Measurements from ENCODE around the gene CD48. TPM values are rescaled to one million over a fixed set of nuclear protein-coding genes. Genes with fewer than 3 reads are reported as not detected.

CD48 gene
- total and polyA plus RNA-seq, 2 experiments from 2014 or later, result 0.30 TPM; not detected in 1

DNA sequence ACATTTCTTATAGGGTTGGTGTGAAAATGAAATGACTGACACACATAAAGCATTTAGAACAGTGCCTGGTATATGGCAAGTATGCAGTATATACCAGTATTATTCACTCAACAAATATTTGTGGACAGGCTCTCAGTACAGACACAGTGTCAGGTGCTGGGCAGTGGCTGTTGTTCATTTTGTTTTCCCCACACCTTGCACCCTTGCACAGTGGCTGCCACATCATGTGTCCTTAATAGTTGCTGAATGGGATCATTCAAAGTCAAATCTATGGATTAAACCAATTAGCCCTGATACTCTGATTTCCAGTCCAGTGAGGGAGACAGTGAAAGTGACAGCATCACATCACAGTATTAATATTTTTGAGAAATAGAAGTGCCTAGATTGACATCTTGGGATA is 67.2 kb downstream of the CD48 start:
- H3K27me3 ChIP-seq, result no peaks in the 10 kb centered on the region
- H3K4me1 ChIP-seq (ENCODE audit: insufficient read depth), result peaks cover 31% of the 10 kb centered on the region
- TF ChIP-seq, protein P1, sequence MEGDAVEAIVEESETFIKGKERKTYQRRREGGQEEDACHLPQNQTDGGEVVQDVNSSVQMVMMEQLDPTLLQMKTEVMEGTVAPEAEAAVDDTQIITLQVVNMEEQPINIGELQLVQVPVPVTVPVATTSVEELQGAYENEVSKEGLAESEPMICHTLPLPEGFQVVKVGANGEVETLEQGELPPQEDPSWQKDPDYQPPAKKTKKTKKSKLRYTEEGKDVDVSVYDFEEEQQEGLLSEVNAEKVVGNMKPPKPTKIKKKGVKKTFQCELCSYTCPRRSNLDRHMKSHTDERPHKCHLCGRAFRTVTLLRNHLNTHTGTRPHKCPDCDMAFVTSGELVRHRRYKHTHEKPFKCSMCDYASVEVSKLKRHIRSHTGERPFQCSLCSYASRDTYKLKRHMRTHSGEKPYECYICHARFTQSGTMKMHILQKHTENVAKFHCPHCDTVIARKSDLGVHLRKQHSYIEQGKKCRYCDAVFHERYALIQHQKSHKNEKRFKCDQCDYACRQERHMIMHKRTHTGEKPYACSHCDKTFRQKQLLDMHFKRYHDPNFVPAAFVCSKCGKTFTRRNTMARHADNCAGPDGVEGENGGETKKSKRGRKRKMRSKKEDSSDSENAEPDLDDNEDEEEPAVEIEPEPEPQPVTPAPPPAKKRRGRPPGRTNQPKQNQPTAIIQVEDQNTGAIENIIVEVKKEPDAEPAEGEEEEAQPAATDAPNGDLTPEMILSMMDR (IDR thresholded peaks at IDR 0.05; ENCODE audit: poor library complexity), result no peak
- H2AFZ ChIP-seq, result no peak overlapping the region
- H3K9me3 ChIP-seq (ENCODE audit: low read depth), result no peaks in the 10 kb centered on the region
- H4K20me1 ChIP-seq (ENCODE audit: insufficient read depth, poor library complexity, severe bottlenecking), result no peaks in the 10 kb centered on the region
- no peaks in the 10 kb centered on the region for H3K9me2 ChIP-seq (replicated peaks; ENCODE audit: insufficient read depth)
- H3K36me3 ChIP-seq (replicated peaks; ENCODE audit: insufficient read depth, low read depth), result no peaks in the 10 kb centered on the region
- H3K4me2 ChIP-seq, result no peak overlapping the region
- no peaks in the 10 kb centered on the region for H3K79me2 ChIP-seq
- H3K4me3 ChIP-seq, result no peak overlapping the region
- no peak for DNase-seq (ENCODE audit: low spot score)
- H3K27ac ChIP-seq, result no peak overlapping the region

DNA sequence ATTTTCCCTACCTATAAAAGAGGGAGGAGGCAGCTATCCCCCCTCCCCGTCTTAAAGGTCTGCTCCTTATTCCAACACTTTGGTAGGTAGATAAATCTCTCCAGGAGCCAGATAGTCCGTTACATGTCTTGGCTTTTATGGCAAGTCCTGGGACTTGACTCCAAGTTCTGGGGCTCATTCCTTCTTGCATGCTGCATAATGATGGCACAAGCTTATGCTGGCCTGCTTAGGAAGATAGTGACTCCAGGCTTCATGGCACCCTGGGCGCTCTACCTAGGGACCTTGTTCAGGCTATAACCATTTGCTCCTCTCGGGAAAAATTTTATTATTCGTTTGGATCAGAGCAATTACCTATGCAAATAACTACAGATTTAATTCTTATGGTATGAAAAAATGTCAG is 68.5 kb downstream of the CD48 start:
- H3K27me3 ChIP-seq, result no peaks in the 10 kb centered on the region
- H3K9me2 ChIP-seq (replicated peaks; ENCODE audit: insufficient read depth), result no peaks in the 10 kb centered on the region
- H3K36me3 ChIP-seq (replicated peaks; ENCODE audit: insufficient read depth, low read depth), result no peaks in the 10 kb centered on the region
- H3K4me2 ChIP-seq, result no peak overlapping the region
- H3K4me1 ChIP-seq (ENCODE audit: insufficient read depth), result peaks cover 33% of the 10 kb centered on the region
- 82% methylated on average over 5 of the region's 5 CpGs for WGBS (ENCODE audit: low lambda C conversion rate, missing lambda C conversion rate)
- TF ChIP-seq EZH2 (IDR thresholded peaks at IDR 0.05; ENCODE audit: borderline replicate concordance) (no peak), EZH2phosphoT487 (IDR thresholded peaks at IDR 0.05; ENCODE audit: low read depth, severe bottlenecking, unreplicated experiment) (no peak)
- TF ChIP-seq, protein P1 (IDR thresholded peaks at IDR 0.05; ENCODE audit: poor library complexity), result no peak
- no peak overlapping the region for H2AFZ ChIP-seq
- no peaks in the 10 kb centered on the region for H3K79me2 ChIP-seq
- H4K20me1 ChIP-seq (ENCODE audit: insufficient read depth, poor library complexity, severe bottlenecking), result no peaks in the 10 kb centered on the region
- no peak for DNase-seq (ENCODE audit: low spot score)
- H3K9me3 ChIP-seq (ENCODE audit: low read depth), result no peaks in the 10 kb centered on the region
- no peak overlapping the region for H3K4me3 ChIP-seq
- H3K27ac ChIP-seq, result no peak overlapping the region

- Histone ChIP-seq H3K4me2 (no peak overlapping the region), H3K9me3 (ENCODE audit: low read depth) (no peaks in the 10 kb centered on the region), H3K79me2 (no peaks in the 10 kb centered on the region), H3K36me3 (replicated peaks; ENCODE audit: insufficient read depth, low read depth) (no peaks in the 10 kb centered on the region), H4K20me1 (ENCODE audit: insufficient read depth, poor library complexity, severe bottlenecking) (no peaks in the 10 kb centered on the region), H3K27ac (no peak overlapping the region), H3K4me1 (ENCODE audit: insufficient read depth) (peaks cover 35% of the 10 kb centered on the region), H2AFZ (no peak overlapping the region), H3K4me3 (no peak overlapping the region), H3K27me3 (no peaks in the 10 kb centered on the region), H3K9me2 (replicated peaks; ENCODE audit: insufficient read depth) (no peaks in the 10 kb centered on the region)
- 95% methylated on average over 2 of the region's 2 CpGs for WGBS (ENCODE audit: low lambda C conversion rate, missing lambda C conversion rate)
- TF ChIP-seq, protein P1 (IDR thresholded peaks at IDR 0.05; ENCODE audit: poor library complexity), result no peak
- TF ChIP-seq EZH2phosphoT487 (IDR thresholded peaks at IDR 0.05; ENCODE audit: low read depth, severe bottlenecking, unreplicated experiment) (no peak), EZH2 (IDR thresholded peaks at IDR 0.05; ENCODE audit: borderline replicate concordance) (no peak)
- DNase-seq (ENCODE audit: low spot score), result no peak
These were observed 69.4 kb downstream of the CD48 start for GRCh38 chr1:160642281-160642644.
